ENCODE results near the gene RALGDS. TPM values are rescaled to one million over a fixed set of nuclear protein-coding genes. Genes with fewer than 3 reads are reported as not detected.

Gene RALGDS
- total RNA-seq, 1 experiment from 2014 or later, result 36.1 TPM

DNA sequence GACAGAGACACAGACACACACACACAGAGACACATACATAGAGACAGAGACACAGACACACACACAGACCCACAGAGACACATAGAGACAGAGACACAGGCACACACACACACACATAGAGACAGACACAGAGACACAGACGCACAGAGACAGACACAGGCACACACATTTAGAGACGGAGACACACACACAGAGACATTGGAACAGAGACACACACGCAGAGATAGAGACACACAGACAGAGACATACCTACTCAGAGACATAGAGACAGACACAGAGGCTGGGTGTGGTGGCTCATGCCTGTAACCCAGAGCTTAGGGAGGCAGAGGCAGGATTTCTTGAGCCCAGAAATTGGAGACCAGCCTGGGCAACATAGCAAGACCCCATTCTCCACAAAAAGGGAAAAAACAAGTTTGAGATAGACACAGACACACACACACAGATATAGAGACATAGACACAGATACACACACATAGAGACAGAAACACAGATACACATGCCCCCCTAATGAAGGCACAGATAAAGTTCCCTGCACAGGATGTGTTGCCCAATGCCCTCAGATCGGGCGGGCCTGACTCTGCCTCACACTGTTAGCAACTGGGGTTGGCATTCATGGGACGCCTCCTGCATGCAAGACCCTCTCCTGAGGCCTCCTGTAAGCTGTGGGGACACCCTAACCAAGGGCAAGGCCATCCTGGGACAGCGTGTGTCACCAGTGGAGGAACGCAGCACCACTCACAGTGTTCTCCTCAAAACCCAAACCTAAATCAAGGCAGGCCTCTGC, 3.3 kb upstream of the RALGDS start:
- peaks cover 20 to 62% of the 10 kb centered on the region in 2 experiments for H3K4me1 ChIP-seq (ENCODE audit: control insufficient read depth in 1 of 2, insufficient read depth in 2 of 2, low read length in 2 of 2)
- CTCF ChIA-PET, result no interaction called here

More for the DNA sequence above, 3.3 kb upstream of the RALGDS start:
- BruUV-seq (replicated peaks), result no TSS peak
- no peak overlapping the region for H3K9ac ChIP-seq (ENCODE audit: low read length)
- H3K9me3 ChIP-seq (ENCODE audit: control insufficient read depth in 1 of 2, insufficient read depth in 1 of 2, low read depth in 1 of 2, low read length in 2 of 2), result no peaks in the 10 kb centered on the region
- no peak for DNase-seq (ENCODE audit: low read depth, low spot score)
- peaks cover 12% of the 10 kb centered on the region; the same call in 1 of the 2 replicates for H3K79me2 ChIP-seq (ENCODE audit: insufficient read depth, low read length)
- intact Hi-C loops (cut with micrococcal nuclease), result no loop called here
- H3K4me2 ChIP-seq (ENCODE audit: low read length), result no peak overlapping the region
- no peak overlapping the region for H2AFZ ChIP-seq (ENCODE audit: low read depth, low read length, poor library complexity, severe bottlenecking)
- no peaks in the 10 kb centered on the region for H4K20me1 ChIP-seq (ENCODE audit: insufficient read depth)
- ChIA-PET RAD21 (ENCODE audit: low non-redundant PET in 1 of 2, low total read pairs in 2 of 2, uncharacterized antibody in 2 of 2, unreplicated experiment in 2 of 2) (no interaction called here), POLR2A (no interaction called here)
- H3K27me3 ChIP-seq (ENCODE audit: insufficient read depth, low read length), result no peaks in the 10 kb centered on the region
- TF ChIP-seq ELF1 (IDR thresholded peaks at IDR 0.05; ENCODE audit: borderline replicate concordance, low read depth), result no peak
- TF ChIP-seq, protein P1, sequence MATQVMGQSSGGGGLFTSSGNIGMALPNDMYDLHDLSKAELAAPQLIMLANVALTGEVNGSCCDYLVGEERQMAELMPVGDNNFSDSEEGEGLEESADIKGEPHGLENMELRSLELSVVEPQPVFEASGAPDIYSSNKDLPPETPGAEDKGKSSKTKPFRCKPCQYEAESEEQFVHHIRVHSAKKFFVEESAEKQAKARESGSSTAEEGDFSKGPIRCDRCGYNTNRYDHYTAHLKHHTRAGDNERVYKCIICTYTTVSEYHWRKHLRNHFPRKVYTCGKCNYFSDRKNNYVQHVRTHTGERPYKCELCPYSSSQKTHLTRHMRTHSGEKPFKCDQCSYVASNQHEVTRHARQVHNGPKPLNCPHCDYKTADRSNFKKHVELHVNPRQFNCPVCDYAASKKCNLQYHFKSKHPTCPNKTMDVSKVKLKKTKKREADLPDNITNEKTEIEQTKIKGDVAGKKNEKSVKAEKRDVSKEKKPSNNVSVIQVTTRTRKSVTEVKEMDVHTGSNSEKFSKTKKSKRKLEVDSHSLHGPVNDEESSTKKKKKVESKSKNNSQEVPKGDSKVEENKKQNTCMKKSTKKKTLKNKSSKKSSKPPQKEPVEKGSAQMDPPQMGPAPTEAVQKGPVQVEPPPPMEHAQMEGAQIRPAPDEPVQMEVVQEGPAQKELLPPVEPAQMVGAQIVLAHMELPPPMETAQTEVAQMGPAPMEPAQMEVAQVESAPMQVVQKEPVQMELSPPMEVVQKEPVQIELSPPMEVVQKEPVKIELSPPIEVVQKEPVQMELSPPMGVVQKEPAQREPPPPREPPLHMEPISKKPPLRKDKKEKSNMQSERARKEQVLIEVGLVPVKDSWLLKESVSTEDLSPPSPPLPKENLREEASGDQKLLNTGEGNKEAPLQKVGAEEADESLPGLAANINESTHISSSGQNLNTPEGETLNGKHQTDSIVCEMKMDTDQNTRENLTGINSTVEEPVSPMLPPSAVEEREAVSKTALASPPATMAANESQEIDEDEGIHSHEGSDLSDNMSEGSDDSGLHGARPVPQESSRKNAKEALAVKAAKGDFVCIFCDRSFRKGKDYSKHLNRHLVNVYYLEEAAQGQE (IDR thresholded peaks at IDR 0.05; ENCODE audit: low read depth), result no peak
- no peak for TF ChIP-seq ZFX (IDR thresholded peaks at IDR 0.05)
- TF ChIP-seq, protein P2, sequence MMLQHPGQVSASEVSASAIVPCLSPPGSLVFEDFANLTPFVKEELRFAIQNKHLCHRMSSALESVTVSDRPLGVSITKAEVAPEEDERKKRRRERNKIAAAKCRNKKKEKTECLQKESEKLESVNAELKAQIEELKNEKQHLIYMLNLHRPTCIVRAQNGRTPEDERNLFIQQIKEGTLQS (IDR thresholded peaks at IDR 0.05), result no peak
- no peak for TF ChIP-seq EZH2phosphoT487 (IDR thresholded peaks at IDR 0.05; ENCODE audit: borderline replicate concordance)
- no peaks in the 10 kb centered on the region for H3K9me2 ChIP-seq (ENCODE audit: insufficient read depth)
- no peak overlapping the region for H3K4me3 ChIP-seq (replicated peaks in 1 of 2; ENCODE audit: low read depth in 1 of 2, low read length in 2 of 2)
- no peak for ATAC-seq
- no peak overlapping the region for H3K27ac ChIP-seq (ENCODE audit: low read depth, low read length)
- no peaks in the 10 kb centered on the region for H3K36me3 ChIP-seq (ENCODE audit: control insufficient read depth in 1 of 2, insufficient read depth in 2 of 2, low read length in 2 of 2)
